ENCODE data around the gene JARID2. TPM values are rescaled to one million over a fixed set of nuclear protein-coding genes. Genes with fewer than 3 reads are reported as not detected.

JARID2 gene
- total RNA-seq, 4 donors from 2014 or later, result 20.0 to 29.4 (median 23.9) TPM

GRCh38 chr6:15310680-15311079 lies 64.8 kb downstream of the JARID2 start:
- Histone ChIP-seq H3K27me3 (no peaks in the 10 kb centered on the region), H3K36me3 (no peaks in the 10 kb centered on the region), H3K4me3 (no peak overlapping the region), H3K4me1 (peaks cover 58% of the 10 kb centered on the region), H3K9me3 (no peaks in the 10 kb centered on the region), H3K27ac (no peak overlapping the region)
- TF ChIP-seq EP300 (IDR thresholded peaks at IDR 0.05) (no peak), CTCF (IDR thresholded peaks at IDR 0.05) (no peak), POLR2AphosphoS5 (IDR thresholded peaks at IDR 0.05) (no peak), POLR2A (IDR thresholded peaks at IDR 0.05) (no peak)
- no peak for DNase-seq (ENCODE audit: low spot score in 2 of 2)
- 44% methylated on average over 7 of the region's 7 CpGs for WGBS

GRCh38 chr6:15312500-15312899 lies 66.6 kb downstream of the JARID2 start:
- 76% methylated on average over 3 of the region's 3 CpGs for WGBS
- Histone ChIP-seq H3K27ac (no peak overlapping the region), H3K4me1 (peaks cover 58% of the 10 kb centered on the region)

GRCh38 chr6:15313367-15313766 lies 67.5 kb downstream of the JARID2 start:
- TF ChIP-seq EP300 (IDR thresholded peaks at IDR 0.05), result no peak
- no peaks in the 10 kb centered on the region for H3K36me3 ChIP-seq
- H3K27ac ChIP-seq, result no peak overlapping the region
- 38% methylated on average over 4 of the region's 5 CpGs for WGBS
- H3K4me3 ChIP-seq, result no peak overlapping the region
- H3K4me1 ChIP-seq, result peaks cover 59% of the 10 kb centered on the region
- no peaks in the 10 kb centered on the region for H3K9me3 ChIP-seq
- H3K27me3 ChIP-seq, result no peaks in the 10 kb centered on the region
- no peak for DNase-seq (ENCODE audit: low spot score in 2 of 2)

More at GRCh38 chr6:15312500-15312899, 66.6 kb downstream of the JARID2 start:
- Histone ChIP-seq H3K4me3 (no peak overlapping the region), H3K36me3 (no peaks in the 10 kb centered on the region), H3K9me3 (no peaks in the 10 kb centered on the region), H3K27me3 (no peaks in the 10 kb centered on the region)
- TF ChIP-seq POLR2AphosphoS5 (IDR thresholded peaks at IDR 0.05) (no peak), CTCF (IDR thresholded peaks at IDR 0.05) (no peak), EP300 (IDR thresholded peaks at IDR 0.05) (no peak), POLR2A (IDR thresholded peaks at IDR 0.05) (no peak)
- no peak for DNase-seq (ENCODE audit: low spot score in 2 of 2)

GRCh38 chr6:15316754-15317153 lies 70.9 kb downstream of the JARID2 start:
- H3K36me3 ChIP-seq, result no peaks in the 10 kb centered on the region
- no peaks in the 10 kb centered on the region for H3K27me3 ChIP-seq
- TF ChIP-seq CTCF (IDR thresholded peaks at IDR 0.05) (no peak), EP300 (IDR thresholded peaks at IDR 0.05) (no peak), POLR2A (IDR thresholded peaks at IDR 0.05) (no peak), POLR2AphosphoS5 (IDR thresholded peaks at IDR 0.05) (no peak)
- no peak overlapping the region for H3K4me3 ChIP-seq
- no peak for DNase-seq (ENCODE audit: low spot score in 2 of 2)
- H3K4me1 ChIP-seq, result peaks cover 52% of the 10 kb centered on the region
- H3K27ac ChIP-seq, result no peak overlapping the region
- no peaks in the 10 kb centered on the region for H3K9me3 ChIP-seq

GRCh38 chr6:15317251-15317650 lies 71.4 kb downstream of the JARID2 start:
- WGBS, result 96% methylated on average over 4 of the region's 4 CpGs
- peaks cover 50% of the 10 kb centered on the region for H3K4me1 ChIP-seq
- H3K27me3 ChIP-seq, result no peaks in the 10 kb centered on the region
- H3K36me3 ChIP-seq, result no peaks in the 10 kb centered on the region
- no peak for DNase-seq (ENCODE audit: low spot score in 2 of 2)
- no peaks in the 10 kb centered on the region for H3K9me3 ChIP-seq
- H3K4me3 ChIP-seq, result no peak overlapping the region
- TF ChIP-seq EP300 (IDR thresholded peaks at IDR 0.05) (no peak), CTCF (IDR thresholded peaks at IDR 0.05) (no peak), POLR2AphosphoS5 (IDR thresholded peaks at IDR 0.05) (no peak), POLR2A (IDR thresholded peaks at IDR 0.05) (no peak)
- H3K27ac ChIP-seq, result no peak overlapping the region

Measured in suprapubic skin (tissue), 4 donors.